HG02870 (cell line): ENCODE data around the gene FIBP.
"Not testable (repeated sequence)": the region's sequence is repeated elsewhere in the genome, so short reads cannot be mapped to it uniquely, and the experiment has no call there.

Experiments used
- ATAC-seq: cut with Tn5 transposase; IDR thresholded peaks from one replicate; pipeline ENCODE4 v1.9.1; 2021; ENCODE audit warnings: mild to moderate bottlenecking, moderate library complexity; ENCODE audit not compliant: unreplicated experiment

FIBP gene

DNA sequence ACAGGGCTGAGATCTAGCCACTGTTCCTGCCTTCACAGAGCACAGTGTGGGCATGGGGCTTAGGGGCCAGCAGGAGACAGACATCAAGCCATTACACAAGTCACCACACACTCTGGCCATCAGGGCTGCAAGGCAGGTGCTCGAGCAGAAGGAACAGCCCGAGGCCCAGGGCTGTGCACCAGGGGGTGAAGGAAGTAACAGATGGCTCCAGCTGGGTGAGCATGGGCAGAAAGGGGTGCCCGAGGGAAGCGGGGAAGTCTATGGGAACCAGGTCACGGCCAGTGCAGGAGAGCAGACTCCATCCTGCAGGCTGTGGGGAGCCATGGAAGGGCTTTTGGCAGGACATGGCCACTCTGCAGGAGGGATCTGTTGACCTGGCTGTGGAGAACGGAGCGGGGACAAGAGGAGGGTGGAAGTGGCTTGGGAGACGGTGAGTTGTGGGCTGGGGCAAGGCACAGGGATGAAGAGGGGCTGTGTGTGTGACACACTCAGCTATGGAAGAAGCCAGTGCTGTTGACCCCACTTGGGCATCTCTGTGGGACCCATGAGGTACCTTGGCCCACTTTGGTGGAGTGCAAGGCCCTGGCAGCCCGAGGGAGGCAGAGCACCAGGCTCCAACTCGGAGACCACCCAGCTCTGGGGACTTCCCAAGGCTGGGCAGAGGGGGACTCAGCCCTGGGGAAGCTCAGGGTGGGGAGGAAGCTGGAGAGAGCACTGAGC lies 27.0 kb upstream of the FIBP start:
- ATAC-seq, result no peak

GRCh38 chr11:65912845-65913244 lies 24.6 kb upstream of the FIBP start:
- ATAC-seq, result no peak

GRCh38 chr11:65911682-65912568 lies 23.7 kb upstream of the FIBP start:
- no peak for ATAC-seq

DNA sequence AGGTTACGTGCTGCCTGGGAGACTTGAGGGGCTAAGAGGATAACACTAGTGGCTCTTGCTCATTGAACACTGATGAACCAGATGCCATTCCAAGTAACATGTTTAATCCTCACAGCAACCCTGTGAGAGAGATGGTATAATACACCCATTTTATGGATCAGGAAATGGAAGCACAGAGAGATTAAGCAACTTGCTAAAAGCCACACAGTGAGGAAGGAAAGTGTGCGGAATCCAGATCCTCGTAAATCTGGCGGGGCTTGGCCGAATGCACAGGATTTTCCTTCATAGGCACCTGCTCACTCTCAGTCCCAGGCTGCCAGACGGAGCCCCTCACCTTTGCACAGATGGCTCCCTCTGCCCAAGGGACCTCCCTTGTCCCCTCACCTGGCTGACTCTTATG lies 19.6 kb upstream of the FIBP start:
- no peak for ATAC-seq

- ATAC-seq, result no peak
These were observed 18.3 kb upstream of the FIBP start for GRCh38 chr11:65906602-65907001.

DNA sequence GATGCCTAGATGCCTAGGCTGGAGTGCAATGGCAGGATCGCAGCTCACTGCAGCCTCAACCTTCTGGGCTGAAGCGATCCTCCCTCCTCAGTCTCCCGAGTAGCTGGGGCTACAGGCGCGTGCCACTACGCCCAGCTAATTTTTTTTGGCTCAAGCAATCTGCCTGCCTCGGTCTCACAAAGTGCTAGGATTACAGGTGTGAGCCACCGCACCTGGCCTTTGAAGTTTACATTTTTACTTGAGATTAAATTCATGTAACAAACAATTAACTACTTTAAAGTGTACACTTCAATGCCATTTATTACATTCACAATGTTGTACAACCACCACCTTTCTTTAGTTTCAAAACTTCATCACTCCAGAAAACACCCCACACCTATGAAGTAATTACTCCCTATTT lies 15.4 kb upstream of the FIBP start:
- ATAC-seq, result no peak

DNA sequence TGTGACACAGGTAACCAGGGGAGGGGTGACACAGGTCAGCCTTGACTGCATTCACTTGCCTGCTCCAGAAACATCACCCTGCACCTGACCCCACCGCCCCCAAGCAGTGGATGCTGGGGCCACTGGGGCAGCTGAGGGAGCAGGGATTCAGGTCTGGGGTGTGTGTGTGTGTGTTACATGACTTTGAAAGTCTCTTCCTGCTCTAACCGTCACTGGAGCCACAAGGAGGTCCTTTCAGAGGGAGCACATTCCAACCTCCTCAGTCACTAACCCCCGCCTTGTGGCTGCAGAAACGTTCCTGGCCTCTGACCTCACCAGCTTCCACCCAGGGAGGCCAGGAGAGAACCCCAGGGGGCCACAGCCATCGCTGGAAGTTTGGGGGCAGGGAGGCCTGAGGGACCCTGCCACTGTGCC lies 14.8 kb upstream of the FIBP start:
- ATAC-seq, result no peak

- ATAC-seq, result no peak
These were observed 12.6 kb upstream of the FIBP start for GRCh38 chr11:65900899-65901180.

GRCh38 chr11:65900125-65900898 lies 12.0 kb upstream of the FIBP start, which contains the start of gene FOSL1:
FOSL1 (minus strand) TSS chr11:65900388; CDS start chr11:65900339, 49 bp downstream.
- ATAC-seq, result peak; percentile 76

DNA sequence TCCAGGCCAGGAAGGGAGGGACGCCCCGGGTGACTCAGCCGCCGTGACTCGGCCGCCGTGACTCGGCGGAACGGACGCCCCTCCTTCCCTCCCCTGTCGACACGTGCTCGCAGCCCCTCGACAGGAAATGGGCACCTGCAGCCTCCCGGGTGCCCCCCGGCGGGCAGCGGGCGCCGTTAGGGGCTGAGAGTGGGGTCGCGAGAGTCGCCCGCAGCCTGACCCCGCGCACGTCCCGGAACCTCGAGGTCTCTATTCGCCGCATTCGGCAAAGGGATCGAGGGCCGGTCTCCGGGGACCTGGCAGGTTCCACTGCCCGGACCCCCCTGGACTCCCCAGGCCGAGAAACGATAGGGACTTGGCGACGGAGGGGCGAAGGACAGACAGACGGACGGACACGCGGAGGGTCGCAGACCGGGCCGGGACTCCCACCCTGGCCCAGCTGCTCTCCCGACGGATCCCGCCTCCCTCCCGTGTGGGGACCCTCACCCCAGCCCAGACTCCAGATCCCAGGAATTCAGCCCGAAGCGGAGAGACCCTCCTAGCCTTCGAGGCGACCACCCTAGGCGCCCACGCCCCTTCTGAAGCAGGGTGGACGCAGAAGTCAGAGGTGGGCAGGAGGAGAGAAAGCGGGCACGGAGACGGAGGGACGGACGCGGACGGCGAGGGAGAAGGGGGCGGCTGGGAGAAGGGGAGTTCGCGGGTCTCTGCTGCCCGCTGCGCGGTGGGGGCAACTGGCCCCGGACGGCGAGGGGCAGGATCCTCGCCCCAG lies 11.3 kb upstream of the FIBP start:
- no peak for ATAC-seq

DNA sequence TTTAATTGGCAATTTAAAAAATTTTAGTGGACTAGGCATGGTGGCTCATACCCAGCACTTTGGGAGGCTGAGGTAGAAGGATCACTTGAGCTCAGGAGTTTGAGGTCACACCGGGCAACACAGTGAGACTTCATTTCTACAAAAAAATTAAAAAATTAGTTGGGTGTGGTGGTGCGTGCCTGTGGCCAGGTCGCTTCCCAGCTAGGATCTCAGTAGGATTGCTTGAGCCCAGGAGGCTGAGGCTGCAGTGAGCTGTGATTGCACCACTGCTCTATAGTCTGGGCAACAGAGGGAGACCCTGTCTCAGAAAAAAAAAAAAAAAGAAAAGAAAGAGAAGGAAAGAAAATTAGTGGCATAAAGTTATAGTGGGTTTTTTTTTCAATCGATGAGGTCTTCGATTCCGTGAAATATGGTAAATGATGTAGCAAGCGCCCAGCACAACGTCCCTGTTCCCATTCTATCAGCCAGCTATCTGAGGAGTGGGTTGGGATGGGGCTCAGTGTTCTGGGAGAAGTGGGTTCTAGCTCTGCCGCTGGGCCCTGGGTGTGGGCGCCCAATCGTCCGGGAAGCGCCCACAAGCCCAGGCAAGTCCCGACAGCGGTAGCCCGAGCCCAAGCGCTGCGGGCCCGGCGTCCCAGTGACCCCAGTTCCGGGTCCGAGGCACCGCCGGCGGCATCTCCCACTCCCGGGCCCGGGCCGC lies 10.5 kb upstream of the FIBP start:
- no peak for ATAC-seq

DNA sequence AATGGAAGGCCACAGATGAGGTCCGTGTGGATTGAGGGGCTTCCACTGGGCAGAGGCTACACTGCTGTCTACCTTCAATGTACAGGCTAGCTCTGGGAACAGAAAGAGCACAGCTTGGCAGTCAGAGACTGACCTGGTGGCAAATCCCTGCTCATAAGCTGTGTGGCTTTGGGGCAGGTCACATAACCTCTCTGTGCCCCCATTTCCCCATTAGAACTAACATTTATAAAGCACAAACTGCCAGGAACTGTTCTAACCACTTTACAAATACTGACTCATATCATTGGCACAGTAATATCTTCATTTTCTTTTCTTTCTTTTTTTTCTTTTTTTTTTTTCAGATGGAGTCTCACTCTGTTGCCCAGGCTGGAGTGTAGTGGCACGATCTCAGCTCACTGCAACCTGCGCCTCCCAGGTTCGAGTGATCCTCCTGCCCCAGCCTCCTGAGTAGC lies 8.8 kb upstream of the FIBP start:
- ATAC-seq, result no peak

DNA sequence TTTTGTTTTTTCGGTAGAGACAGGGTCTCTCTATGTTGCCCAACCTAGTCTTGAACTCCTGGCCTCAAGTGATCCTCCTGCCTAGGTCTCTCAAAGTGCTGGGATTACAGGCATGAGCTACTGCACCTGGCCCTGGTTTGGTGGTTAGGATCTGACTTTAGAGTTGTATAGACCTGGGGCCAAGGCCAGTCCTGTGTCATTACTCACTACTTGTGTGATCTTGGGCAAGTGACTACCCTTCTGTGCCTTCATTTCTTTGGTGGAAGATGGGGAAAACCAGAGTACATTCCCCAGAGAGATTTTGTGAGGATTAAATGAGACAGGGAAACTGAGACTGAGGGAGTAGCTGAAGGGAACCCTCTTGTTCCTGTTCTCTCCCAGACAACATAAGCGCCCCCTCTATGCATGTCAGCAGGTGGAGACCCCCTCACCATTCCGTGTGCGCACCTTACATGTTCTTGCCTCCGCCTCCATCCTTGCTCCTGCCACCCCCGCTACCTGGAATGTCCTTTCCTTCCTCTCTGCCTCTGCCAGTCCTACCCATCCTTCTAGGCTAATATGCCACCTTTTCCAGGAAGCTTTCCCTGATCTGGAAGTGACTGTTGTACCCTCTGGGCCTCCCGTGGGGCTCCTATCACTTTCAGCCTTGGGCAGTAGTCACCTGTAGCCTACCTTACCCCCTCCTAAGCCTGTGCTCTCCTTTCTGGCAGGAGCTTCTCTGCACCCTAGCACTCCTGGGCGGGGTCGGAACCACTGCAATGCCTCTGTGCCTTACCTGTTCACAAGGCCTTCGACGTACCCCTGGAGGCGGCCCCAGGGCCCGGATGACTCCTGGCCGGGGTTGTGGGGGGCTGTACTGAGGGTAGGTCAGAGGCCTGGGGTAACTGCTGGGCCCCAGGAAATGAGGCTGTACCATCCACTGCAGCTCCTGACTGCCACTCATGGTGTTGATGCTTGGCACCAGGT lies 8.0 kb upstream of the FIBP start:
- ATAC-seq, result no peak

GRCh38 chr11:65895482-65895981 lies 7.3 kb upstream of the FIBP start:
- no peak for ATAC-seq

GRCh38 chr11:65894034-65894591 lies 5.8 kb upstream of the FIBP start:
- no peak for ATAC-seq

DNA sequence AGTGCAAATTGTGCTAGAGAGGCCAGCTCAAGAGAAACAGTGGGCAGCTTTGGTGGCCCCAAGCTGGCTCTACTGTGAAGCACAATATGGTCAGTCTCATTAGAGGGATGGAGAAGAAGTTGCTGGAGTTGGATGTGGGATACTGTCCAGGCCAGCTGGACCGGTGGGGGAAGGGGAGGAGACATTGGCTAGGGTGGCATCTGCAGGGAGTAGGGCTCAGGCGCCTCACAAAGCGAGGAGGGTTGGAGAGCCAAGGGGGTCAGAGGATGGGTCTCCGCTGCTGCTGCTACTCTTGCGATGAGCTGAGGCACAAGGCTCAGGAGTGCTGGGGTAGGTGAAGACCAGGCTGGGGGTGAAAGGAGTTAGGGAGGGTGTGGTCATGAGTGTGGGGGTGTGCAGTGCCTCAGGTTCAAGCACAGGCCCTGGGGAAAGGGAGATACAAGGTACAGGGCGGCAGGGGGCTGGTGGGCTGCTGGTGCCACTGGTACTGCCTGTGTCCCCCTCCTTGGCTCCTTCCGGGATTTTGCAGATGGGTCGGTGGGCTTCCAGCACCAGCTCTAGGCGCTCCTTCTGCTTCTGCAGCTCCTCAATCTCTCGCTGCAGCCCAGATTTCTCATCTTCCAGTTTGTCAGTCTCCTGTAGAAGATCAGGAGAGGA lies 4.5 kb upstream of the FIBP start:
- no peak for ATAC-seq

DNA sequence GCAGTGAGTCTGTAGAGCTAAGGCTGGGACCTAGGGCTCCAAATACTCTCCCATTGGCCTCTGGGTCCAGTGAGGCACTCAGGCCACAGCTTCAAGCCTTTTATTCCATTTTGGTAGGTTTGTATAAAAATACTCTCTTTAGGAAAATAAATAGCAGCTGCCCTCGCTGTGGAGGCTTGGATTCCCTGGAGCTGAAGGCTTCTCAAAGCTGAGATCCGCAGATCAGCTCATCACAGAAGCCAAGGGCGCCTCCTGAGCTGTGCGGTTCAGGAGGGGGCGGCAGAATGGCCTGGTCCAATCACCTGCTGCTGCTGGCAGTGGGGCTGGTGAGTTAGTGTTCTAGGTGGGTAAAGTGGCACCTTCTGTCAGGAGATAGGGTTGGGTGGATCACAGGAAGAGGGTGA lies 3.9 kb upstream of the FIBP start:
- ATAC-seq, result not testable (repeated sequence)
